GM12878 (cell line): ENCODE data around the gene PEX26. TPM values are rescaled to one million over a fixed set of nuclear protein-coding genes. Genes with fewer than 3 reads are reported as not detected.

Experiments used
- ATAC-seq: fragments of 200-7000 bp; cut with Tn5 transposase; 3 replicates; pipeline ENCODE4 v1.9.1; 2020; ENCODE audit warnings: mild to moderate bottlenecking, moderate library complexity
- BruUV-seq: library from RNA; stranded (reverse); fragments of 400-500 nt; replicated peaks from 2 replicates; lab custom pipeline; 2021; lab: Mats Ljungman, UMichigan
- CTCF ChIA-PET: fragments of 300-600 bp; sonication (Branson Sonifier 250); formaldehyde crosslinking; extraction: SDS; loops from one replicate; lab custom pipeline; 2021; ENCODE audit warnings: inconsistent platforms; lab: Yijun Ruan, JAX
- POLR2A ChIA-PET: fragments of 350-600 bp; formaldehyde crosslinking; extraction: SDS; loops from one replicate; lab custom pipeline; 2021; ENCODE audit warnings: inconsistent platforms; lab: Charles Lee
- RAD21 ChIA-PET: fragments of 300-600 bp; sonication (Branson Sonifier 250); formaldehyde crosslinking; loops from one replicate; lab custom pipeline; 2023; ENCODE audit warnings: antibody characterized with exemption; ENCODE audit not compliant: unreplicated experiment; lab: Charles Lee
- SMC1A ChIA-PET: fragments of 300-600 bp; sonication (Branson Sonifier 250); formaldehyde crosslinking; loops from one replicate; lab custom pipeline; 2023; ENCODE audit not compliant: unreplicated experiment, uncharacterized antibody; lab: Charles Lee
- DNase-seq: peaks from one replicate; pipeline ENCODE4 v3.0.0-alpha.2; 2011; ENCODE audit warnings: low read depth, low spot score
- FAIRE-seq: peaks from 3 replicates; lab custom pipeline; 2011; peaks lifted over from hg19 to GRCh38; lab: Jason Lieb, UNC
- H2AFZ ChIP-seq: 2 replicates; pipeline ENCODE4 v1.6.0; 2011; ENCODE audit warnings: low read depth, low read length, control low read depth; ENCODE audit not compliant: control insufficient read depth
- H3K27ac ChIP-seq: 2 replicates; pipeline ENCODE4 v1.5.1; 2011; ENCODE audit warnings: control low read depth; ENCODE audit not compliant: control insufficient read depth, insufficient read depth
- H3K27me3 ChIP-seq, 2 experiments: replicated peaks in 1 of 2; 2 replicates each; pipeline versions ENCODE4 v1.6.0 to v1.6.1; 2011; ENCODE audit warnings: low read length in 1 of 2; ENCODE audit not compliant: control insufficient read depth in 2 of 2, insufficient read depth in 2 of 2
- H3K36me3 ChIP-seq, 2 experiments: 2 replicates each; pipeline ENCODE4 v1.5.1; 2011; ENCODE audit warnings: low read length in 1 of 2; ENCODE audit not compliant: control insufficient read depth in 2 of 2, insufficient read depth in 2 of 2
- H3K4me1 ChIP-seq: 2 replicates; pipeline ENCODE4 v1.6.1; 2011; ENCODE audit warnings: mild to moderate bottlenecking, low read length, moderate library complexity, mixed read lengths; ENCODE audit not compliant: control insufficient read depth, insufficient read depth
- H3K4me2 ChIP-seq: 2 replicates; pipeline ENCODE4 v1.6.0; 2011; ENCODE audit warnings: control low read depth; ENCODE audit not compliant: control insufficient read depth, insufficient read depth
- H3K4me3 ChIP-seq: fragments of 200-600 bp; sonication (generic); 2 replicates; pipeline ENCODE4 v1.5.1; 2016
- H3K79me2 ChIP-seq: 2 replicates; pipeline ENCODE4 v1.6.0; 2011; ENCODE audit warnings: low read length; ENCODE audit not compliant: control insufficient read depth, insufficient read depth
- H3K9ac ChIP-seq: 2 replicates; pipeline ENCODE4 v1.8.0; 2011; ENCODE audit warnings: low read length, control low read depth, mixed read lengths; ENCODE audit not compliant: control insufficient read depth, insufficient read depth
- H3K9me3 ChIP-seq: replicated peaks from 3 replicates; pipeline ENCODE4 v1.5.1; 2011; ENCODE audit warnings: mild to moderate bottlenecking, low read length; ENCODE audit not compliant: control insufficient read depth, insufficient read depth
- H4K20me1 ChIP-seq: 2 replicates; pipeline ENCODE4 v1.6.0; 2011; ENCODE audit not compliant: control insufficient read depth, insufficient read depth
- CHD2 ChIP-seq: IDR thresholded peaks from 2 replicates; pipeline ENCODE4 v1.6.1; 2011; ENCODE audit warnings: low read depth, low read length, improper control_type of control experiment, borderline replicate concordance
- CHD4 ChIP-seq: fragments of 200-600 bp; sonication (generic); IDR thresholded peaks from 2 replicates; pipeline ENCODE4 v1.6.1; 2016; ENCODE audit warnings: mild to moderate bottlenecking
- CREB1 ChIP-seq: IDR thresholded peaks from 2 replicates; pipeline ENCODE4 v1.6.1; 2012; ENCODE audit warnings: low read depth, mild to moderate bottlenecking, inconsistent platforms
- E4F1 ChIP-seq: fragments of 450-650 bp; IDR thresholded peaks from 2 replicates; pipeline ENCODE4 v1.6.1; 2018; ENCODE audit warnings: borderline replicate concordance, mild to moderate bottlenecking; ENCODE audit not compliant: partially characterized antibody
- GATAD2B ChIP-seq: fragments of 450-650 bp; conservative IDR thresholded peaks from 2 replicates; pipeline ENCODE4 v1.6.1; 2017; ENCODE audit warnings: low read depth, mild to moderate bottlenecking, moderate library complexity
- HDGF ChIP-seq: fragments of 450-650 bp; IDR thresholded peaks from 2 replicates; pipeline ENCODE4 v1.6.1; 2016; ENCODE audit warnings: antibody characterized with exemption
- IKZF1 ChIP-seq: fragments of 450-650 bp; conservative IDR thresholded peaks from 2 replicates; pipeline ENCODE4 v1.6.1; 2017; ENCODE audit warnings: antibody characterized with exemption, mild to moderate bottlenecking
- MTA2 ChIP-seq: fragments of 450-650 bp; IDR thresholded peaks from 2 replicates; pipeline ENCODE4 v1.6.1; 2016; ENCODE audit warnings: low read depth, mild to moderate bottlenecking, moderate library complexity
- POLR2AphosphoS5 ChIP-seq: IDR thresholded peaks from 2 replicates; pipeline ENCODE4 v1.6.1; 2011; ENCODE audit warnings: mild to moderate bottlenecking, low read length, inconsistent platforms
- SIN3A ChIP-seq: IDR thresholded peaks from 2 replicates; pipeline ENCODE4 v1.6.1; 2012; ENCODE audit warnings: low read depth, low read length, improper control_type of control experiment
- SIX5 ChIP-seq: IDR thresholded peaks from 2 replicates; pipeline ENCODE4 v1.6.1; 2011; ENCODE audit warnings: mild to moderate bottlenecking, low read depth, low read length, moderate library complexity; ENCODE audit not compliant: severe bottlenecking
- TCF12 ChIP-seq: IDR thresholded peaks from 2 replicates; pipeline ENCODE4 v1.6.1; 2011; ENCODE audit warnings: low read depth, mild to moderate bottlenecking, low read length
- TCF7 ChIP-seq: IDR thresholded peaks from 2 replicates; pipeline ENCODE4 v1.6.1; 2014; ENCODE audit warnings: antibody characterized with exemption, borderline replicate concordance
- YY1 ChIP-seq: IDR thresholded peaks from 2 replicates; pipeline ENCODE4 v1.6.1; 2011; ENCODE audit warnings: low read depth, mild to moderate bottlenecking, low read length
- ZBTB33 ChIP-seq: fragments of 450-650 bp; IDR thresholded peaks from 2 replicates; pipeline ENCODE4 v1.6.1; 2017; ENCODE audit warnings: mild to moderate bottlenecking
- WGBS: methylation state at CpG from one replicate; pipeline ENCODE4 v1.1.6; 2016; ENCODE audit warnings: low lambda C conversion rate; ENCODE audit not compliant: insufficient replicate concordance, insufficient coverage; ENCODE audit errors: missing lambda C conversion rate; 5-methylcytosine and 5-hydroxymethylcytosine counted together
- in situ Hi-C: fragments of 300-500 bp; cut with MboI; formaldehyde crosslinking; loops from 9 replicates; pipeline ENCODE4 v1.14.3; 2018; ENCODE audit warnings: mixed read lengths
- intact Hi-C: fragments of 100-400 bp; cut with micrococcal nuclease; formaldehyde crosslinking; loops from one replicate; pipeline ENCODE4 v1.14.2; 2022; ENCODE audit not compliant: unreplicated experiment
- polyA plus RNA-seq, 11 experiments: library from polyadenylated mRNA; depleted of rRNA in 4 of 11; unstranded in 6 of 11; stranded (reverse) in 5 of 11; fragments of >200 nt; fragmentation: Nextera tagmentation in 4 of 11; fragmentation: Illumina TruSeq in 1 of 11; extraction: Ambion mirVana in 4 of 11; extraction: Trizol in 1 of 11; gene quantifications; 1 replicate in 1 of 11; 2 replicates in 10 of 11; pipeline versions ENCODE4 v1.2.1 to v1.2.3, GENCODE V29; 2011 to 2016; ENCODE audit warnings: inconsistent platforms in 2 of 11, missing spikeins in 2 of 11, low read depth in 1 of 11
- total RNA-seq, 4 experiments: library from RNA; depleted of rRNA in 3 of 4; stranded (reverse); fragments of >200 nt in 3 of 4; fragmentation: Illumina TruSeq in 1 of 4; extraction: Trizol in 1 of 4; gene quantifications; 2 replicates each; pipeline versions ENCODE4 v1.2.1 to v1.2.3, GENCODE V29; 2013 to 2021

The PEX26 gene
- total and polyA plus RNA-seq, 10 of the 15 experiments (the other 5 are each of a cell fraction or from before 2014, with no cell fraction given) = 0.79 to 50.8 (median 22.4) TPM

GRCh38 chr22:18130018-18130417 is 52.2 kb downstream of the PEX26 start:
- intact Hi-C loops (no loop called here), in situ Hi-C loops (no loop called here)
- no peaks in the 10 kb centered on the region for H3K9me3 ChIP-seq
- H4K20me1 ChIP-seq = no peaks in the 10 kb centered on the region; the same call in 1 of the 2 replicates
- no peaks in the 10 kb centered on the region for H3K79me2 ChIP-seq
- ChIA-PET CTCF (no interaction called here), POLR2A (no interaction called here), SMC1A (no interaction called here), RAD21 (no interaction called here)
- peaks cover 0 to 9% of the 10 kb centered on the region in 2 experiments; a peak in 3 of 4 replicates for H3K36me3 ChIP-seq
- H3K4me3 ChIP-seq = no peak overlapping the region
- BruUV-seq = no TSS peak
- TF ChIP-seq YY1 (no peak), TCF12 (no peak), TCF7 (no peak)
- no peak for ATAC-seq
- 97% methylated on average over 8 of the region's 8 CpGs for WGBS
- H3K4me2 ChIP-seq = no peak overlapping the region
- DNase-seq = no peak
- no peaks in the 10 kb centered on the region for H3K27me3 ChIP-seq
- H3K27ac ChIP-seq = no peak overlapping the region
- H3K4me1 ChIP-seq = no peaks in the 10 kb centered on the region
- no peak for FAIRE-seq
- H2AFZ ChIP-seq = no peak overlapping the region
- no peak overlapping the region for H3K9ac ChIP-seq

GRCh38 chr22:18130699-18131429 is 53.1 kb downstream of the PEX26 start:
- in situ Hi-C loops = no loop called here
- no peak for TF ChIP-seq E4F1
- no peak for TF ChIP-seq POLR2AphosphoS5
- no peak for TF ChIP-seq SIX5
- TF ChIP-seq CREB1 = no peak
- no peak for TF ChIP-seq GATAD2B
- TF ChIP-seq SIN3A = no peak
- no peak for TF ChIP-seq HDGF
- TF ChIP-seq IKZF1 = no peak
- TF ChIP-seq ZBTB33 = no peak
- no peak for TF ChIP-seq MTA2
- no peak for TF ChIP-seq CHD2
- no peak for TF ChIP-seq CHD4

More at GRCh38 chr22:18130699-18131429, 53.1 kb downstream of the PEX26 start:
- Histone ChIP-seq H4K20me1 (no peaks in the 10 kb centered on the region; the same call in 1 of the 2 replicates), H3K4me3 (no peak overlapping the region), H3K36me3 (peaks cover 0 to 9% of the 10 kb centered on the region in 2 experiments; a peak in 3 of 4 replicates), H3K27ac (no peak overlapping the region), H3K9me3 (no peaks in the 10 kb centered on the region), H3K79me2 (no peaks in the 10 kb centered on the region), H3K27me3 (no peaks in the 10 kb centered on the region), H3K4me1 (no peaks in the 10 kb centered on the region), H3K4me2 (no peak overlapping the region), H3K9ac (no peak overlapping the region), H2AFZ (no peak overlapping the region)
- DNase-seq (no peak), FAIRE-seq (no peak), ATAC-seq (no peak)
- SMC1A ChIA-PET = no interaction called here
- intact Hi-C loops = no loop called here
- RAD21 ChIA-PET = no interaction called here
- POLR2A ChIA-PET = no interaction called here
- WGBS = 80% methylated on average over 20 of the region's 20 CpGs
- CTCF ChIA-PET = no interaction called here
- BruUV-seq = no TSS peak
